B cell (primary cell): ENCODE data around the gene DNAH3. TPM values are rescaled to one million over a fixed set of nuclear protein-coding genes. Genes with fewer than 3 reads are reported as not detected.

ENCODE experiments used
- ATAC-seq: fragments of 200-7000 bp; cut with Tn5 transposase; one replicate; pipeline ENCODE4 v1.10.0; 2021; ENCODE audit warnings: low read depth, mild to moderate bottlenecking, moderate number of reproducible peaks, moderate library complexity
- CTCF ChIA-PET: fragments of 350-600 bp; sonication (Branson Sonifier 250); formaldehyde crosslinking; loops from one replicate; lab custom pipeline; 2021; ENCODE audit warnings: antibody characterized with exemption, inconsistent platforms; lab: Charles Lee
- POLR2A ChIA-PET: fragments of 350-600 bp; sonication (Branson Sonifier 250); formaldehyde crosslinking; loops from one replicate; lab custom pipeline; 2021; ENCODE audit warnings: antibody characterized with exemption; lab: Charles Lee
- DNase-seq: peaks from one replicate; pipeline ENCODE4 v3.0.0; 2013
- H2AFZ ChIP-seq: 2 replicates; pipeline ENCODE4 v1.6.1; 2012; ENCODE audit warnings: mild to moderate bottlenecking, low read depth, low read length; ENCODE audit not compliant: insufficient read depth, poor library complexity, severe bottlenecking
- H3K27ac ChIP-seq, 2 donors: 1 replicate in 1 of 2; 2 replicates in 1 of 2; pipeline ENCODE4 v1.5.1; 2012 to 2013; ENCODE audit warnings: low read length in 2 of 2, mild to moderate bottlenecking in 2 of 2, moderate library complexity in 1 of 2
- H3K27me3 ChIP-seq, 4 experiments: fragments of 200-600 bp in 1 of 4; sonication (generic) in 1 of 4; replicated peaks in 1 of 4; 1 replicate in 2 of 4; 2 replicates in 2 of 4; pipeline versions ENCODE4 v1.6.1 to v1.7.0; 2013 to 2016; ENCODE audit warnings: low read length in 3 of 4, mild to moderate bottlenecking in 2 of 4, mixed read lengths in 1 of 4, moderate library complexity in 1 of 4; ENCODE audit not compliant: insufficient read depth in 4 of 4, control insufficient read depth in 3 of 4; ENCODE audit errors: control extremely low read depth in 1 of 4
- H3K36me3 ChIP-seq, 2 experiments: replicated peaks in 1 of 2; 1 replicate in 1 of 2; 2 replicates in 1 of 2; pipeline versions ENCODE4 v1.6.1 to v1.7.1; 2013; ENCODE audit warnings: low read length in 1 of 2; ENCODE audit not compliant: insufficient read depth in 2 of 2, control insufficient read depth in 1 of 2; ENCODE audit errors: control extremely low read depth in 1 of 2, extremely low read depth in 1 of 2
- H3K4me1 ChIP-seq, 2 donors: fragments of 200-600 bp in 1 of 2; sonication (generic) in 1 of 2; 1 replicate in 1 of 2; 2 replicates in 1 of 2; pipeline versions ENCODE4 v1.5.1 to v1.6.1; 2013 to 2017; ENCODE audit warnings: low read length in 2 of 2; ENCODE audit not compliant: control insufficient read depth in 2 of 2, insufficient read depth in 2 of 2
- H3K4me2 ChIP-seq: replicated peaks from 2 replicates; pipeline ENCODE3; 2012; ENCODE audit warnings: mild to moderate bottlenecking, low read depth, low read length; ENCODE audit not compliant: poor library complexity, severe bottlenecking
- H3K4me3 ChIP-seq, 5 experiments: fragments of 200-600 bp in 1 of 5; sonication (generic) in 1 of 5; 1 replicate in 3 of 5; 2 replicates in 2 of 5; pipeline versions ENCODE4 v1.5.1 to v1.7.0; 2011 to 2016; ENCODE audit warnings: low read length in 4 of 5, mild to moderate bottlenecking in 4 of 5, low read depth in 2 of 5, control low read depth in 1 of 5, moderate library complexity in 1 of 5; ENCODE audit not compliant: insufficient read depth in 1 of 5; ENCODE audit errors: control extremely low read depth in 1 of 5, extremely low read depth in 1 of 5
- H3K79me2 ChIP-seq: fragments of 200-600 bp; sonication (generic); one replicate; pipeline ENCODE4 v1.6.0; 2016; ENCODE audit warnings: low read length; ENCODE audit not compliant: control insufficient read depth, insufficient read depth
- H3K9ac ChIP-seq: fragments of 200-600 bp; sonication (generic); 2 replicates; pipeline ENCODE4 v1.6.1; 2017; ENCODE audit warnings: mild to moderate bottlenecking, low read length, moderate library complexity
- H3K9me3 ChIP-seq, 3 donors: one replicate each; pipeline versions ENCODE4 v1.6.1 to v1.7.1; 2013; ENCODE audit warnings: low read length in 2 of 3; ENCODE audit not compliant: control insufficient read depth in 2 of 3, insufficient read depth in 1 of 3; ENCODE audit errors: control extremely low read depth in 1 of 3
- H4K20me1 ChIP-seq: 2 replicates; pipeline ENCODE4 v1.6.0; 2012; ENCODE audit warnings: mild to moderate bottlenecking, low read length; ENCODE audit not compliant: insufficient read depth, control insufficient read depth, poor library complexity, severe bottlenecking
- H3K27ac Mint-ChIP-seq: one replicate; pipeline ENCODE4 v1.8.0; 2021; ENCODE audit warnings: mixed read lengths
- H3K27me3 Mint-ChIP-seq: one replicate; pipeline ENCODE4 v1.8.0; 2021; ENCODE audit warnings: mixed read lengths
- H3K4me1 Mint-ChIP-seq: one replicate; pipeline ENCODE4 v1.8.0; 2021; ENCODE audit warnings: mixed read lengths
- H3K4me3 Mint-ChIP-seq: one replicate; pipeline ENCODE4 v1.8.0; 2021; ENCODE audit warnings: mixed read lengths
- H3K9me3 Mint-ChIP-seq: one replicate; pipeline ENCODE4 v1.8.0; 2022; ENCODE audit warnings: mixed read lengths; ENCODE audit not compliant: insufficient read depth
- CTCF ChIP-seq: fragments of 200-600 bp; IDR thresholded peaks from one replicate; pipeline ENCODE4 v1.8.0; 2022; ENCODE audit warnings: antibody characterized with exemption, mild to moderate bottlenecking
- EZH2 ChIP-seq: IDR thresholded peaks from 2 replicates; pipeline ENCODE4 v1.6.1; 2012; ENCODE audit warnings: borderline replicate concordance, low read depth, mild to moderate bottlenecking, moderate library complexity, low read length; ENCODE audit not compliant: insufficient read depth, poor library complexity, severe bottlenecking
- WGBS: methylation state at CpG from one replicate; pipeline ENCODE4 v1.1.5; 2013; ENCODE audit warnings: missing lambda C conversion rate; ENCODE audit not compliant: insufficient coverage; 5-methylcytosine and 5-hydroxymethylcytosine counted together
- intact Hi-C: fragments of 100-400 bp; cut with micrococcal nuclease; formaldehyde crosslinking; loops from one replicate; pipeline ENCODE4 v1.10.0; 2022
- polyA plus RNA-seq: library from polyadenylated mRNA; depleted of rRNA; stranded (reverse); fragments of >200 nt; gene quantifications from 2 replicates; pipeline ENCODE4 v1.2.3, GENCODE V29; 2012
- total RNA-seq, 2 donors: library from RNA; stranded (reverse); fragments of 120-200 nt in 1 of 2; gene quantifications; 1 replicate in 1 of 2; 2 replicates in 1 of 2; pipeline versions ENCODE4 v1.2.3 to v1.2.4, GENCODE V29; 2013 to 2022

DNAH3 gene
- total and polyA plus RNA-seq, 2 donors (not counting 1 experiment from before 2014, with no cell fraction given) = not detected

DNA sequence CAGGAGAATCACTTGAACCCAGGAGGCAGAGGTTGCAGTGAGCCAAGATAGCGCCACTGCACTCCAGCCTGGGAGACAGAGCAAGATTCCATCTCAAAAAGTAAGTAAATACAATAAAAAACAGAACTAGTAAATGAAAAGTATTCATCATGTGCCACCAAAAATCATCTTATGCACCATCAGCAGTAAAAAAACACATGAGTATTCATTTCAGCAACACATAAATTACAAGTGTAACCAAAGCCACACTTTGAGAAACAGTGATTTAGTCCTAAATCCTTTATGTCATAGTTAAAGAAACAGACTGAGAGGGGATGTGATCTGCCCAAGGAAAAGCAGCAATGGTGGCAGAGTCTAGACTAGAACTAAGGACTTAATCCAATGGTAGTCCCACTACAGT, 263.4 kb downstream of the DNAH3 start:
- no peak for TF ChIP-seq CTCF
- TF ChIP-seq EZH2 = no peak
- ChIA-PET POLR2A (no interaction called here), CTCF (no interaction called here)
- intact Hi-C loops = no loop called here
- no peak overlapping the region for H3K27ac ChIP-seq
- no peaks in the 10 kb centered on the region for H3K27me3 Mint-ChIP-seq
- no peaks in the 10 kb centered on the region for H3K9me3 ChIP-seq
- no peak overlapping the region for H2AFZ ChIP-seq
- ATAC-seq (no peak), DNase-seq (no peak)
- H4K20me1 ChIP-seq = no peaks in the 10 kb centered on the region
- H3K4me3 Mint-ChIP-seq = no peak overlapping the region
- no CpG with 5 or more reads among the region's 1 CpG for WGBS
- no peaks in the 10 kb centered on the region for H3K9me3 Mint-ChIP-seq
- H3K4me3 ChIP-seq = no peak overlapping the region
- no peaks in the 10 kb centered on the region for H3K27me3 ChIP-seq
- no peak overlapping the region for H3K4me2 ChIP-seq
- no peak overlapping the region for H3K9ac ChIP-seq
- H3K27ac Mint-ChIP-seq = no peak overlapping the region
- H3K4me1 Mint-ChIP-seq = no peaks in the 10 kb centered on the region
- no peaks in the 10 kb centered on the region for H3K4me1 ChIP-seq
- H3K79me2 ChIP-seq = peaks cover 34% of the 10 kb centered on the region
- peaks cover 3 to 5% of the 10 kb centered on the region in 2 experiments for H3K36me3 ChIP-seq

GRCh38 chr16:20886320-20886719, 264.3 kb downstream of the DNAH3 start:
- Histone ChIP-seq H3K27me3 (no peaks in the 10 kb centered on the region), H4K20me1 (no peaks in the 10 kb centered on the region), H3K9ac (no peak overlapping the region), H3K4me2 (no peak overlapping the region), H2AFZ (no peak overlapping the region), H3K4me1 (no peaks in the 10 kb centered on the region), H3K27ac (no peak overlapping the region), H3K36me3 (peaks cover 2% of the 10 kb centered on the region in 2 experiments), H3K4me3 (no peak overlapping the region), H3K9me3 (no peaks in the 10 kb centered on the region), H3K79me2 (peaks cover 25% of the 10 kb centered on the region)
- Mint-ChIP-seq H3K27me3 (no peaks in the 10 kb centered on the region), H3K27ac (no peak overlapping the region), H3K4me3 (no peak overlapping the region), H3K9me3 (no peaks in the 10 kb centered on the region), H3K4me1 (no peaks in the 10 kb centered on the region)
- intact Hi-C loops = no loop called here
- DNase-seq (no peak), ATAC-seq (no peak)
- ChIA-PET CTCF (interaction anchor here (1.2 kb wide), 1 partner anchor 11 kb away, joined by 3 read pairs; no protein-coding TSS in a partner anchor), POLR2A (no interaction called here)
- no CpG with 5 or more reads among the region's 1 CpG for WGBS
- TF ChIP-seq CTCF = no peak
- no peak for TF ChIP-seq EZH2
